NCI-H2107 (cell line): ENCODE results near the gene GPC4.

Source experiments
- DNase-seq: peaks from one replicate; lab custom pipeline; 2025; lab: John Stamatoyannopoulos, UW

The GPC4 gene

GRCh38 chrX:133410550-133410949, 4.7 kb downstream of the GPC4 start:
- no peak for DNase-seq

- DNase-seq, result no peak
These were observed 9.6 kb downstream of the GPC4 start for GRCh38 chrX:133405498-133406185.

- no peak for DNase-seq
These were observed 11.3 kb downstream of the GPC4 start for GRCh38 chrX:133403984-133404383.

DNA sequence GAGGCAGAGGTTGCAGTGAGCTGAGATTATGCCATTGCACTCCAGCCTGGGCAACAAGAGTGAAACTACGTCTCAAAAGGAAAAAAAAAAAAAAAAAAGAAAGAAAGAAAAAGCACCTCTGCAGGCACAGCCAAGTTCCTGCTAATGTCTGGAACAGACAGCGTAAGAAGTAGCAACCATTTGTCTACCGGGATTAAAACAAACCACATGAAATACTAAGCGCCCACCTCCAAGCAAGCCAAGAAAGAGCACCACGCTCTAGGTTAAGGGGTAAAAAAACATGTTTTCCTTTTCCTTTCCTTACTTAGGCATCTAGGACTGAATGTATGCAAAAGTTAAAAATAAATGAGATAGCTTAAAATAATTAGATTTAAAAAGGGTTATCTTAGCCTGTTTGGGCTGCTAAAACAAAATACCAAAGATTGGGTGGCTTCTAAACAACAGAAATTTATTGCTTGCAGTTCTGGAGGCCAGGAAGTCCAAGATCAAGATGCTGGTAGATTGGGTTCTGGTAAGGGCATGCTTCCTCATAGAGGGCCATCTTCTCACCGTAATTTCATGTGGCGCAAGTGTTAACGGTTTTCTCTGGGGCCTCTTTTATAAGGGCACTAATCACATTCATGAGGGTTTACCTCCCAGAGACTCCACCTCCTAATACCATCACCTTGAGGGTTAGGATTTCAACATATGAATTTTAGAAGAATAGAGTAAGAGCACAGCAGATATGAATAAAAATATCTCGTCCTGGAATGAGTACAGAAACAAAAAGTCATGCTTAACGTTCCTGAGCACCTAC, 12.3 kb downstream of the GPC4 start:
- DNase-seq, result no peak

DNA sequence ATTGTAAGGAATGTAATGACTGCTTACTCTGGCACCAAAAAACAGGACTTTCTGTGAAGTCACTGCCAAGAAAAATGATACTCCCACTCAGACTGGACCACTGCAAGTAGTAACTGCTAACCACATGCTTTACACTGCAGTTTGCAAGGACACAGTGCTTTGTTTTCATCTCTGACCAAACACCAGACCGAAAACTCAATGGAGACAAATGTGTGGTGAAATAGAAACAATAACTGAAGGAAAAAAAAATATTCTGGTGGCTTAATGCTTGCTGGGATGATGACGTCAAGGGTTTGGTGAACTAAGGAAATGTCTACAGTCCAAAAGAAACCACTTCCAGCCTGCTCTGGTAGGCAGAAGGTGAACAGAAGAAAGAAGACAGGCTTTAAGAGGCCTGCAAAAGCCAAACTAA, 13.2 kb downstream of the GPC4 start:
- no peak for DNase-seq

- no peak for DNase-seq
These were observed 13.8 kb downstream of the GPC4 start for GRCh38 chrX:133401536-133401935.

DNA sequence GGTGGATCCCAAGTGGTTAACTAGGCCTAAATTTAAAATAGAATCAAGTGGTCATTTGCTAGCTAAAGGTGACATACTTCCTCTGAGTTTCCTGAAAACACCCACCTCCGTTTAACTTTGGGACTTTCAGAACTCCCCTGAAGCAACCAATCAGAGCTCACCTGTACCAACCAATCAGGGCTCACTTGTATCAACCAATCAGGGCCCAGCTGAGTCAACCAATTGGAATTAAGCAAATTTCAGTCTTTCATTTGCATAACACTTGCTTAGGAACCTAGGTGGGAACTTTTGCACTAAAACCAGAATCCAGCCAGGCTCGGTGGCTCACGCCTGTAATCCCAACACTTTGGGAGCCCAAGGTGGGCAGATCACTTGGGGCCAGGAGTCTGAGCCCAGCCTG, 15.9 kb downstream of the GPC4 start:
- no peak for DNase-seq

DNA sequence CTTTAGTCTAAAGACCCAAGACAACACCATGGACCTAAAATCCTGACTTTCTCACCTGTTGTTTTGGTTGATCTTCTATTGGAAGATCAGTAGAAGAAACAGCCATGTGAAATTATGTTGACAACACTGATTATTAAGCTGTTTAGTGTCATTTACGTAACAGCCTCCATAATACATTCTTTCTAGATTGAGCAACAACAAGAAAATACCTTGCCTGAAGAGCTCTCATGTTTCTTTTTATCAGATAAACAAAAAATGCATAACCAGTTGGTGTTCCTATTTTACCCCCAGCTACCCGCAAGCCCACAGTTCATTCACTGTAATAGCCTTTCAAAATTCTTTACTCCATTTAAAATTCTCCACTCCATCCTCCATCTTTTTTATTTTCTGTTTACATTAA, 20.5 kb downstream of the GPC4 start:
- no peak for DNase-seq

GRCh38 chrX:133392671-133393070, 22.6 kb downstream of the GPC4 start:
- no peak for DNase-seq

DNA sequence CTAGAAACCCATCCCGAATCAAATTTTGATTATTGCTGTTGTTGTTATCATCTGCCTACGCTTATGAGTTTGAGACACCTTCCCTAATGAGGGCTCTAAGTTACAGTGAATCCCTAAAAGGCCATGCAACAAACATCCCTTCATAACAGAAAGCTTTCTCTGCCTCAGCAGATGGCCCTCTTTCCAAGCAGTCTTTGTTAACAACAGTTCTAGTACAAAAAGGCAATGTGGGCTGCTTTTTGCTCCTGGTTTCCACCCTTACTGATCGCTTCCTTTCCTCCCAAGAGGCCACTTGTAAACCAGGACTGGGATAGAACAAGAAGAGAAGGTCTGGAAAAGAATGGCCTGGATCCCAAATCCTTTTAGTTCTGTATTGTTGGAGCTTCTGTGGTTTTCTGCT, 24.2 kb downstream of the GPC4 start:
- DNase-seq, result no peak

GRCh38 chrX:133390676-133391075, 24.6 kb downstream of the GPC4 start:
- DNase-seq, result no peak

- DNase-seq, result no peak
These were observed 25.3 kb downstream of the GPC4 start for GRCh38 chrX:133389975-133390374.

- DNase-seq, result no peak
These were observed 30.8 kb downstream of the GPC4 start for GRCh38 chrX:133384454-133384853.

DNA sequence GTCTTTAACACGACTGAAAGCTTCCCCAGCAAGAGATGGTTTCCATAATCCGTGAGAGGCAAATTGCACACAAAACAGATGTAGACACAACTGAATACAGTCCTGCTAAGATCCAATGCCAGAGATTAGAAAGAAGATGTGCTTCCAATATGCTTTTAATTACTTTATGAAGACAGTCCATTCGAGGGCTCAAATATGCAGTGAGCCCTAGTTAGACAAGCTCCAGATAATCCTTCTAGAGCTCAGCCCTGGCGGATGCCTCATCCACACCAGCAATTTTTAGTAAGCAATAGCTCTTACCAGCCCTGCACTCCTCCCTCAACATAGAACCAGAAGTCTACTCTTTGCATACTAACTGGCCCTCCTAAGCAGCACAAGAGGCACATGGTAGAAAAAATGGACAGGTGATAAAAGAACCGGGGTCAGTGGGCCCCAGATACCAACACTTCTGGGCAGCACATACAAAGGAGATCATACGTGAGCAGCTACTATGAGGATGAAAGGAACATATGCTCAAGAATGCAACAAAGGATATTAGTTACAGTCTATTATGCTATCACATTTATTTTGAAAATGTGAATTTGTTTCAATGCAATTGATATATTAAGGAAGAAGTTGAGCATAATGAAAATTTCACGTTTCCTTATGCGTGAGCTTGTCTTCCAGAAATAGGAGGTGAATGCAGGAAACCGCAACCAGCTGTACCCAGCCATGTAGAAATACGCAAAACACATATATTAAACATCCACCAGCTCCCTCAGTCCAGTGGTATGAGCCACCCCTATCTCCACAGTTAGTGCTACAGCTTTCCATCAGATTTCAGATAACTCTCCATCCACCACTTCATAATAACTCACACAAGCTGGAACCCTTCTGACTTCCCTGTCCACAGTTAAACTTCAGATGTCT, 34.3 kb downstream of the GPC4 start:
- no peak for DNase-seq

DNA sequence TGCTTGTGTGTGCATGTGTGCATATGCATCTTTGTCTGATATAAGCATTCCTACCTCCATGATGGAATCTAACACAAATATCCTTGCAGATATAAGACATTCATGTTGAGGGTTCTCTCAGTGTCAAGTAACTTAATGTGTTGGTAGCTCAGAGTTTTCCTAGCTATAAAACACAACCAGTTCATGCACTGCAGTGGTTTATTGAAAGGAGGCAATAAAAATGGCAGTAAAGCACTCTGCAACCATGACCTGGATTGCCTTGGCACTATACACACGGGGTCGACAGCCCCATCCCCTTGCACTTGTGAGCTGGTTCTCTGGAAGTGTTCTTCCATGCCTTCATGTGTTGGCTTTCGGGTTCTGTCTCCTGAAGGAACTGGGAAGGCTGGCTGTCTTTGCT, 38.9 kb downstream of the GPC4 start:
- DNase-seq, result no peak

GRCh38 chrX:133375615-133376340, 39.5 kb downstream of the GPC4 start:
- no peak for DNase-seq

GRCh38 chrX:133374874-133375387, 40.4 kb downstream of the GPC4 start:
- DNase-seq, result no peak

DNA sequence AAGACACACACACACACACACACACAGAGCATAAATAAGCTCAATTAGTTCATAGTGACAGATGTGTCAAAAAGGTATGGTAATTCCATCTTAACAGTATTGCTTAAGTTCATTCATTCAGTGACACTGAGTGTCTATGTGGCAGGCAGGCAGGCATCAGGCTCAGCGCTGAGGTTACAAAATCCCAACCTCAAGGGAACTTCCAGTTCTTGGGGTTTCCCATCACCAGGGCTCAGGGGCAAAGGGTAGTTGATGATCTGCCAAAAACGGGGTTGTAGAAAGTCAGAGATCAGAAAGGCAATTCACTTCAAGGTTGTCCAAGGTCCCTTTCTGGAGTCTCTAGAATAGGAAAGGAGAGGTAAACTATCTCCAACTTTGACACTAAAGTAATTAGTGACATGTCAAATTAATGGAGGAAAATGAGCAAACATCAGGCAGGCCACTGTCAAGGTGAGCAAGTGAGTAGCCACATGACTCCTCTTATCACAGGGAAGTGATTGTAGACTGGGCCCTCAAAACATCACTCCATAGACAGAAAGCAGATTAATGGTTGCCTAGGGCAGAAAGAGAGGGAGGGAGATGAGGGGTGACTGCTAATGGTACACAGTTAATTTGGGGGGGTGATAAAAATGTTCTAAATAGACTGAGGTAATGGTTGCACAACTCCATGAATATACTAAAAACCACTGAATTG, 41.8 kb downstream of the GPC4 start:
- no peak for DNase-seq

DNA sequence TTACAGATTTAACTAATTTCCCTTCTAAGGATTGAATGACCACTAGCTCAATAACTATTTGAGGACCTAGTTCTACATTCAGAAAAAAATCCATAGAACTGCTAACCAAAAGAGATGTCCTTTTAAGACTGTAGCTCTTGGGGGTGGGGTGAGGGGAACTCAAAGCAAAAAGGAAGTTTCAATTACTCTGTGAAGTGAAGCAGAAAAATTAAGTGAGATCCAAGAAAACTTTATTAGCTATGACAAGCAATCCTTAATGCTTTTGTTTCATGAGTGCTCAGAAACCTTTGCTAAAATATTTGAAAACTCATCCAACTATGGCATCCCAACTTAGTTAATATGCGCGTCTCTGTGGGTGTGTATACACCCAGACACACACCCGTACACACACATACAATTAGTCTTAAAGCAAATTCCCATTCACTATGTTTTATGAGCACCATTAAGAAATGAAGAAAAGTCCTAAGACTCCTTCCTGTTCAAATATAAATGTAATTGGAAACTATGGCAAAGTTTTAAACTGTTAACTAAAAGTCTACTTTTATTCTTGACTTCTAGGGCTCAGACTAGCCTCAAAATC, 44.5 kb downstream of the GPC4 start:
- no peak for DNase-seq

GRCh38 chrX:133369065-133369464, 46.2 kb downstream of the GPC4 start:
- no peak for DNase-seq

DNA sequence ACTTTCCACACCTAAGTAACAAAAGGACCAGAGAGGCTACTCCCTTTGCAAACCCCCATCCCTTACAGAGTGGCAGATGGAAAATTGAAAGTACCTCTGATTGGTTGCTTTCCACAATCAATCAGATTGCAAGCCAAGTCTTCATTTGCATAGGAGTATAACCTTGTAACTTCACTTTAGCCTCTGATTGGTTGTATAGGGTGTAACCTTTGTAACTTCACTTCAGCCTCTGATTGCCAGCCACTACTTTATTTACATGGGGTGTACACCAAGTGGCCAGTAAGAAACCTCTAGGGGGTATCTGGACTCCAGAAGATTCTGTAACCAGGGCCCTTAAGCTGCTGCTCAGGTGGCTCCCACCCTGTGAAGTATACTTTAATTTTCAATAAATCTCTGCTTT, 48.6 kb downstream of the GPC4 start:
- no peak for DNase-seq
